Measurements from ENCODE around the gene SMYD3. TPM values are rescaled to one million over a fixed set of nuclear protein-coding genes. Genes with fewer than 3 reads are reported as not detected.

The SMYD3 gene
- total and polyA plus RNA-seq, 9 of the 15 experiments (the other 6 are each of a cell fraction or from before 2014, with no cell fraction given): 128 to 440 (median 197) TPM

- no peak for TF ChIP-seq RFX7 (CRISPR knock-in tag; IDR thresholded peaks at IDR 0.05)
- TF ChIP-seq TCFL5 (CRISPR knock-in tag; conservative IDR thresholded peaks at IDR 0.05): no peak
- peak; percentile 93 for TF ChIP-seq ZNF316 (IDR thresholded peaks at IDR 0.05)
- TF ChIP-seq, protein P1, sequence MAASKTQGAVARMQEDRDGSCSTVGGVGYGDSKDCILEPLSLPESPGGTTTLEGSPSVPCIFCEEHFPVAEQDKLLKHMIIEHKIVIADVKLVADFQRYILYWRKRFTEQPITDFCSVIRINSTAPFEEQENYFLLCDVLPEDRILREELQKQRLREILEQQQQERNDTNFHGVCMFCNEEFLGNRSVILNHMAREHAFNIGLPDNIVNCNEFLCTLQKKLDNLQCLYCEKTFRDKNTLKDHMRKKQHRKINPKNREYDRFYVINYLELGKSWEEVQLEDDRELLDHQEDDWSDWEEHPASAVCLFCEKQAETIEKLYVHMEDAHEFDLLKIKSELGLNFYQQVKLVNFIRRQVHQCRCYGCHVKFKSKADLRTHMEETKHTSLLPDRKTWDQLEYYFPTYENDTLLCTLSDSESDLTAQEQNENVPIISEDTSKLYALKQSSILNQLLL (CRISPR knock-in tag; IDR thresholded peaks at IDR 0.05; ENCODE audit: borderline replicate concordance): no peak
- no peak for TF ChIP-seq ZNF57 (CRISPR knock-in tag; IDR thresholded peaks at IDR 0.05)
- TF ChIP-seq ZNF232 (CRISPR knock-in tag; IDR thresholded peaks at IDR 0.05): no peak
- TF ChIP-seq ETS2 (tag; IDR thresholded peaks at IDR 0.05; ENCODE audit: borderline replicate concordance, poor library complexity, severe bottlenecking): no peak
- TF ChIP-seq, protein P2, sequence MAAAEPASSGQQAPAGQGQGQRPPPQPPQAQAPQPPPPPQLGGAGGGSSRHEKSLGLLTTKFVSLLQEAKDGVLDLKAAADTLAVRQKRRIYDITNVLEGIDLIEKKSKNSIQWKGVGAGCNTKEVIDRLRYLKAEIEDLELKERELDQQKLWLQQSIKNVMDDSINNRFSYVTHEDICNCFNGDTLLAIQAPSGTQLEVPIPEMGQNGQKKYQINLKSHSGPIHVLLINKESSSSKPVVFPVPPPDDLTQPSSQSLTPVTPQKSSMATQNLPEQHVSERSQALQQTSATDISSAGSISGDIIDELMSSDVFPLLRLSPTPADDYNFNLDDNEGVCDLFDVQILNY (CRISPR knock-in tag; IDR thresholded peaks at IDR 0.05): no peak
- peak; percentile 49; the same call in 1 of the 2 replicates for TF ChIP-seq ARID1B (IDR thresholded peaks at IDR 0.05)
- TF ChIP-seq, protein P3, sequence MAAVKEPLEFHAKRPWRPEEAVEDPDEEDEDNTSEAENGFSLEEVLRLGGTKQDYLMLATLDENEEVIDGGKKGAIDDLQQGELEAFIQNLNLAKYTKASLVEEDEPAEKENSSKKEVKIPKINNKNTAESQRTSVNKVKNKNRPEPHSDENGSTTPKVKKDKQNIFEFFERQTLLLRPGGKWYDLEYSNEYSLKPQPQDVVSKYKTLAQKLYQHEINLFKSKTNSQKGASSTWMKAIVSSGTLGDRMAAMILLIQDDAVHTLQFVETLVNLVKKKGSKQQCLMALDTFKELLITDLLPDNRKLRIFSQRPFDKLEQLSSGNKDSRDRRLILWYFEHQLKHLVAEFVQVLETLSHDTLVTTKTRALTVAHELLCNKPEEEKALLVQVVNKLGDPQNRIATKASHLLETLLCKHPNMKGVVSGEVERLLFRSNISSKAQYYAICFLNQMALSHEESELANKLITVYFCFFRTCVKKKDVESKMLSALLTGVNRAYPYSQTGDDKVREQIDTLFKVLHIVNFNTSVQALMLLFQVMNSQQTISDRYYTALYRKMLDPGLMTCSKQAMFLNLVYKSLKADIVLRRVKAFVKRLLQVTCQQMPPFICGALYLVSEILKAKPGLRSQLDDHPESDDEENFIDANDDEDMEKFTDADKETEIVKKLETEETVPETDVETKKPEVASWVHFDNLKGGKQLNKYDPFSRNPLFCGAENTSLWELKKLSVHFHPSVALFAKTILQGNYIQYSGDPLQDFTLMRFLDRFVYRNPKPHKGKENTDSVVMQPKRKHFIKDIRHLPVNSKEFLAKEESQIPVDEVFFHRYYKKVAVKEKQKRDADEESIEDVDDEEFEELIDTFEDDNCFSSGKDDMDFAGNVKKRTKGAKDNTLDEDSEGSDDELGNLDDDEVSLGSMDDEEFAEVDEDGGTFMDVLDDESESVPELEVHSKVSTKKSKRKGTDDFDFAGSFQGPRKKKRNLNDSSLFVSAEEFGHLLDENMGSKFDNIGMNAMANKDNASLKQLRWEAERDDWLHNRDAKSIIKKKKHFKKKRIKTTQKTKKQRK (IDR thresholded peaks at IDR 0.05; ENCODE audit: borderline replicate concordance, low read depth, low read length): no peak
- no peak for TF ChIP-seq CHD4 (IDR thresholded peaks at IDR 0.05; ENCODE audit: insufficient read depth, insufficient replicate concordance, low read depth, low read length, poor library complexity, severe bottlenecking)
- TF ChIP-seq GABPB1 (CRISPR knock-in tag; IDR thresholded peaks at IDR 0.05): no peak
- no peak for TF ChIP-seq ZNF217 (CRISPR knock-in tag; IDR thresholded peaks at IDR 0.05)
- no peak for TF ChIP-seq SRSF3 (IDR thresholded peaks at IDR 0.05; ENCODE audit: insufficient read depth, low read length)
- TF ChIP-seq ELK3 (CRISPR knock-in tag; IDR thresholded peaks at IDR 0.05): no peak
- TF ChIP-seq, protein P4, sequence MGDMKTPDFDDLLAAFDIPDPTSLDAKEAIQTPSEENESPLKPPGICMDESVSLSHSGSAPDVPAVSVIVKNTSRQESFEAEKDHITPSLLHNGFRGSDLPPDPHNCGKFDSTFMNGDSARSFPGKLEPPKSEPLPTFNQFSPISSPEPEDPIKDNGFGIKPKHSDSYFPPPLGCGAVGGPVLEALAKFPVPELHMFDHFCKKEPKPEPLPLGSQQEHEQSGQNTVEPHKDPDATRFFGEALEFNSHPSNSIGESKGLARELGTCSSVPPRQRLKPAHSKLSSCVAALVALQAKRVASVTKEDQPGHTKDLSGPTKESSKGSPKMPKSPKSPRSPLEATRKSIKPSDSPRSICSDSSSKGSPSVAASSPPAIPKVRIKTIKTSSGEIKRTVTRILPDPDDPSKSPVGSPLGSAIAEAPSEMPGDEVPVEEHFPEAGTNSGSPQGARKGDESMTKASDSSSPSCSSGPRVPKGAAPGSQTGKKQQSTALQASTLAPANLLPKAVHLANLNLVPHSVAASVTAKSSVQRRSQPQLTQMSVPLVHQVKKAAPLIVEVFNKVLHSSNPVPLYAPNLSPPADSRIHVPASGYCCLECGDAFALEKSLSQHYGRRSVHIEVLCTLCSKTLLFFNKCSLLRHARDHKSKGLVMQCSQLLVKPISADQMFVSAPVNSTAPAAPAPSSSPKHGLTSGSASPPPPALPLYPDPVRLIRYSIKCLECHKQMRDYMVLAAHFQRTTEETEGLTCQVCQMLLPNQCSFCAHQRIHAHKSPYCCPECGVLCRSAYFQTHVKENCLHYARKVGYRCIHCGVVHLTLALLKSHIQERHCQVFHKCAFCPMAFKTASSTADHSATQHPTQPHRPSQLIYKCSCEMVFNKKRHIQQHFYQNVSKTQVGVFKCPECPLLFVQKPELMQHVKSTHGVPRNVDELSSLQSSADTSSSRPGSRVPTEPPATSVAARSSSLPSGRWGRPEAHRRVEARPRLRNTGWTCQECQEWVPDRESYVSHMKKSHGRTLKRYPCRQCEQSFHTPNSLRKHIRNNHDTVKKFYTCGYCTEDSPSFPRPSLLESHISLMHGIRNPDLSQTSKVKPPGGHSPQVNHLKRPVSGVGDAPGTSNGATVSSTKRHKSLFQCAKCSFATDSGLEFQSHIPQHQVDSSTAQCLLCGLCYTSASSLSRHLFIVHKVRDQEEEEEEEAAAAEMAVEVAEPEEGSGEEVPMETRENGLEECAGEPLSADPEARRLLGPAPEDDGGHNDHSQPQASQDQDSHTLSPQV (IDR thresholded peaks at IDR 0.05): peak; percentile 62
Measured at GRCh38 chr1:246200738-246201137, 306.3 kb downstream of the SMYD3 start (continued).

Data from K562 (cell line).